HL-60 (cell line): ENCODE measurements around the gene RFLNA.

Source experiments
- DNase-seq, 2 experiments: peaks; one replicate each; pipeline ENCODE4 v3.0.0-alpha.2; 2010 to 2020; ENCODE audit warnings: low read depth in 1 of 2, low spot score in 1 of 2
- H3K27ac ChIP-seq: fragments of 250-450 bp; sonication (Bioruptor Pico); replicated peaks from 2 replicates; pipeline ENCODE4 v1.5.1; 2020; ENCODE audit warnings: mild to moderate bottlenecking, moderate library complexity
- H3K27me3 ChIP-seq: fragments of 250-450 bp; sonication (Bioruptor Pico); 2 replicates; pipeline ENCODE4 v1.5.1; 2021; ENCODE audit warnings: mild to moderate bottlenecking, moderate library complexity; ENCODE audit not compliant: insufficient read depth, poor library complexity, severe bottlenecking
- H3K4me3 ChIP-seq: replicated peaks from 2 replicates; pipeline ENCODE4 v1.5.1; 2011; ENCODE audit warnings: mild to moderate bottlenecking, control low read depth, low read length; ENCODE audit not compliant: insufficient read depth
- GABPA ChIP-seq: IDR thresholded peaks from 2 replicates; pipeline ENCODE4 v1.6.1; 2012; ENCODE audit warnings: low read depth
- POLR2AphosphoS5 ChIP-seq: IDR thresholded peaks from 2 replicates; pipeline ENCODE4 v1.6.1; 2012; ENCODE audit warnings: low read depth
- REST ChIP-seq: IDR thresholded peaks from 2 replicates; pipeline ENCODE4 v1.6.1; 2012; ENCODE audit warnings: low read depth; ENCODE audit not compliant: insufficient replicate concordance
- SPI1 ChIP-seq: IDR thresholded peaks from 2 replicates; pipeline ENCODE4 v1.6.1; 2012; ENCODE audit warnings: low read depth, mild to moderate bottlenecking, borderline replicate concordance
- TF ChIP-seq, protein P1 (sequence below): IDR thresholded peaks from one replicate; pipeline ENCODE4 v1.5.1; 2011; ENCODE audit warnings: low read length, control low read depth, inconsistent platforms; ENCODE audit not compliant: insufficient read depth

RFLNA gene

DNA sequence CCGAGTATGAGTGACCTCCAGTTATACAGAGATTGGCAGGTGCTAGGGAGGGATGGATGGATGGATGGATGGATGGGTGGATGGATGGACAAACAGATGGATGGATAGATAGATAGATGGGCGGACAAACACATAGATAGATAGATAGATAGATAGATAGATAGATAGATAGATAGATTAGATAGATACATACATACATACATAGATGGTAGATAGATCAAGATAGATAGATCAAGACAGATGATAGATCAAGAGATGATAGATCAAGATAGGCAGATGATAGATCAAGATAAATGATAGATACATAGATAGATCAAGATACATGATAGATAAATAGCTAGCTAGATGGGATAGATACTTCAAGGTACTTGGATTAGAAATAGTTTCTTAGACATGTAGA, 18.6 kb upstream of the RFLNA start:
- no peaks in the 10 kb centered on the region for H3K27me3 ChIP-seq
- no peak overlapping the region for H3K27ac ChIP-seq
- no peak for TF ChIP-seq GABPA
- no peak for TF ChIP-seq POLR2AphosphoS5
- no peak for TF ChIP-seq REST
- TF ChIP-seq, protein P1, sequence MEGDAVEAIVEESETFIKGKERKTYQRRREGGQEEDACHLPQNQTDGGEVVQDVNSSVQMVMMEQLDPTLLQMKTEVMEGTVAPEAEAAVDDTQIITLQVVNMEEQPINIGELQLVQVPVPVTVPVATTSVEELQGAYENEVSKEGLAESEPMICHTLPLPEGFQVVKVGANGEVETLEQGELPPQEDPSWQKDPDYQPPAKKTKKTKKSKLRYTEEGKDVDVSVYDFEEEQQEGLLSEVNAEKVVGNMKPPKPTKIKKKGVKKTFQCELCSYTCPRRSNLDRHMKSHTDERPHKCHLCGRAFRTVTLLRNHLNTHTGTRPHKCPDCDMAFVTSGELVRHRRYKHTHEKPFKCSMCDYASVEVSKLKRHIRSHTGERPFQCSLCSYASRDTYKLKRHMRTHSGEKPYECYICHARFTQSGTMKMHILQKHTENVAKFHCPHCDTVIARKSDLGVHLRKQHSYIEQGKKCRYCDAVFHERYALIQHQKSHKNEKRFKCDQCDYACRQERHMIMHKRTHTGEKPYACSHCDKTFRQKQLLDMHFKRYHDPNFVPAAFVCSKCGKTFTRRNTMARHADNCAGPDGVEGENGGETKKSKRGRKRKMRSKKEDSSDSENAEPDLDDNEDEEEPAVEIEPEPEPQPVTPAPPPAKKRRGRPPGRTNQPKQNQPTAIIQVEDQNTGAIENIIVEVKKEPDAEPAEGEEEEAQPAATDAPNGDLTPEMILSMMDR = no peak

DNA sequence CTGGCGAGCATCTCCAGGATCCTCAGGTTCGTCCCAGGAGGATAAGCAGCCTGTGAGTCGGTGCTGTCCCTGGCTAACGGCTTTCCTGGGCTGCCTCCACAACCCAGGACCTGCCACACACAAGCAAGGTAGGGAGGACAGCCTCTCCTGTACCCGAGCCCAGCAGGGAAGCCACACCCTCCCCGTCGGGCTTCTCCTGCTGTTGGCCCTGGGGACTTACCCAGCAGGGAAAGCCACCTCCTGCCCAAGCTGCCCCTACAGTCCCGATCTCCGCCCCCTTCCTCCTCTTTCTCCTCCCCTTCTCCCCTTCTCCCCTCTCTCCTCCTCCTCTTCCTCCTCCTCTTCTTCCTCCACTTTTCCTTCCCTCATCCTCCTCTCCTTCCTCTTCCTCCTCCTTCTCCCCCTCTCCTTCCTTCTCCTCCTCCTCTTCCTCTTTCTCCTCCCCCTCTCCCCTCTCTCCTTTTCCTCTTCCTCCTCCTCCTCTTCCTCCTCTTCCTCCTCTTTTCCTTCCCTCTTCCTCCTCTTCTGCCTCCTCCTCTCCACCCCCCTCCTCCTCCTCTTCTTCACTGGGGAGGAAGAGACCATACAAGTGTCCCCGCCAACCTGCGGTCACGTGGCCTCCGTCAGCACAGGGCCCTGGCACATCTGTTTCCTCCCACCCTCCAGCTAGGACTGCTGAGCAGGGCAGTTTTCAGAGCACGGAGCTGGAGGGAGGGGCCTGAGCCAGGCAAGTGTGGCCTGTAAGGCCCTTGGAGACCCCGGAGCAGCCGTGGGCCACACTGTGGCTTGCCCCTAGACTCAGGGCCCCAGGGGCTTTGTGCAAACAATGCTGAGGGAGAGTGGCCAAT, 17.3 kb upstream of the RFLNA start:
- no peaks in the 10 kb centered on the region for H3K27me3 ChIP-seq
- peak in 1 of 2 experiments; percentile 11 for DNase-seq
- no peak overlapping the region for H3K4me3 ChIP-seq
- no peak overlapping the region for H3K27ac ChIP-seq
- TF ChIP-seq, protein P1 = no peak
- TF ChIP-seq GABPA (no peak), SPI1 (no peak), POLR2AphosphoS5 (no peak), REST (no peak)

More for the DNA sequence above, 18.6 kb upstream of the RFLNA start:
- no peak overlapping the region for H3K4me3 ChIP-seq
- no peak for DNase-seq

- Histone ChIP-seq H3K4me3 (no peak overlapping the region), H3K27me3 (no peaks in the 10 kb centered on the region), H3K27ac (no peak overlapping the region)
- TF ChIP-seq, protein P1 = no peak
- no peak for TF ChIP-seq POLR2AphosphoS5
- TF ChIP-seq REST = no peak
- no peak for TF ChIP-seq GABPA
- no peak for TF ChIP-seq SPI1
- no peak for DNase-seq
These were observed 16.3 kb upstream of the RFLNA start for GRCh38 chr12:124278389-124279101.
